ENCODE data around the gene SLC10A4. TPM values are rescaled to one million over a fixed set of nuclear protein-coding genes. Genes with fewer than 3 reads are reported as not detected.

SLC10A4 gene, protein sequence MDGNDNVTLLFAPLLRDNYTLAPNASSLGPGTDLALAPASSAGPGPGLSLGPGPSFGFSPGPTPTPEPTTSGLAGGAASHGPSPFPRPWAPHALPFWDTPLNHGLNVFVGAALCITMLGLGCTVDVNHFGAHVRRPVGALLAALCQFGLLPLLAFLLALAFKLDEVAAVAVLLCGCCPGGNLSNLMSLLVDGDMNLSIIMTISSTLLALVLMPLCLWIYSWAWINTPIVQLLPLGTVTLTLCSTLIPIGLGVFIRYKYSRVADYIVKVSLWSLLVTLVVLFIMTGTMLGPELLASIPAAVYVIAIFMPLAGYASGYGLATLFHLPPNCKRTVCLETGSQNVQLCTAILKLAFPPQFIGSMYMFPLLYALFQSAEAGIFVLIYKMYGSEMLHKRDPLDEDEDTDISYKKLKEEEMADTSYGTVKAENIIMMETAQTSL
- total RNA-seq: not detected in 2 replicates

GRCh38 chr4:48483006-48483776, at the start of gene SLC10A4:
Gene SLC10A4 (plus strand): TSS chr4:48483343. CDS start chr4:48483562, 219 bp downstream.

GRCh38 chr4:48490012-48490679, 7.0 kb downstream of the SLC10A4 start, which contains the start of gene ZAR1:
Gene ZAR1 (plus strand): TSS chr4:48490252. CDS start chr4:48490292, 40 bp downstream.

Other genes with a start within 250 kb of the SLC10A4 start
- gene TEC, start 213.5 kb upstream of the SLC10A4 start, total RNA-seq: 0.08 TPM in 1 of 2 replicates, not detected in the other
- 34.3 and 38.3 TPM in 2 replicates for gene SLAIN2, start 141.8 kb upstream of the SLC10A4 start, total RNA-seq
- gene ZAR1, start 6.9 kb downstream of the SLC10A4 start, total RNA-seq: not detected in 2 replicates